Cardiac muscle cell (in vitro differentiated cells and primary cell): ENCODE results near the gene GNE. TPM values are rescaled to one million over a fixed set of nuclear protein-coding genes. Genes with fewer than 3 reads are reported as not detected.

Source experiments
- DNase-seq, 2 donors: peaks; one replicate each; pipeline versions ENCODE4 v3.0.0 to v3.0.0-alpha.2; 2010 to 2017; ENCODE audit warnings: low read depth in 1 of 2, low spot score in 1 of 2
- H3K27ac ChIP-seq: fragments of 200-600 bp; sonication (generic); 2 replicates; pipeline ENCODE4 v1.5.1; 2016
- H3K27me3 ChIP-seq: fragments of 200-600 bp; sonication (generic); 2 replicates; pipeline ENCODE4 v1.6.0; 2016; ENCODE audit warnings: control low read depth
- H3K36me3 ChIP-seq: fragments of 200-600 bp; sonication (generic); 2 replicates; pipeline ENCODE4 v1.5.1; 2016; ENCODE audit warnings: control low read depth
- H3K4me1 ChIP-seq: fragments of 200-600 bp; sonication (generic); 2 replicates; pipeline ENCODE4 v1.8.1; 2017; ENCODE audit warnings: low read depth, mild to moderate bottlenecking, mixed run types
- H3K4me3 ChIP-seq: fragments of 200-600 bp; sonication (generic); 2 replicates; pipeline ENCODE4 v1.5.1; 2016; ENCODE audit warnings: mild to moderate bottlenecking
- H3K9me3 ChIP-seq: fragments of 200-600 bp; sonication (generic); 2 replicates; pipeline ENCODE4 v1.5.1; 2017; ENCODE audit warnings: low read depth, mild to moderate bottlenecking, control low read depth
- CTCF ChIP-seq: IDR thresholded peaks from 2 replicates; pipeline ENCODE4 v1.5.1; 2012; ENCODE audit warnings: low read depth, mild to moderate bottlenecking, low read length
- polyA plus RNA-seq: library from polyadenylated mRNA; unstranded; fragments of >200 nt; fragmentation: Nextera tagmentation; extraction: Ambion mirVana; gene quantifications from 2 replicates; pipeline ENCODE4 v1.2.1, GENCODE V29; 2016
- total RNA-seq: library from RNA; depleted of rRNA; stranded (reverse); fragments of >200 nt; gene quantifications from 2 replicates; pipeline ENCODE4 v1.2.3, GENCODE V29; 2016

The GNE gene
- total and polyA plus RNA-seq, 2 experiments from 2014 or later = 3.6 to 9.5 TPM

GRCh38 chr9:36194326-36195000, 63.8 kb downstream of the GNE start:
- no peaks in the 10 kb centered on the region for H3K9me3 ChIP-seq
- no peak for TF ChIP-seq CTCF
- DNase-seq = no peak
- peaks cover 4% of the 10 kb centered on the region for H3K36me3 ChIP-seq
- H3K4me1 ChIP-seq = peaks cover 40% of the 10 kb centered on the region
- no peaks in the 10 kb centered on the region for H3K27me3 ChIP-seq
- H3K4me3 ChIP-seq = no peak overlapping the region
- H3K27ac ChIP-seq = peak overlapping the region; percentile 69

GRCh38 chr9:36193023-36193422, 65.2 kb downstream of the GNE start:
- H3K4me1 ChIP-seq = peaks cover 41% of the 10 kb centered on the region
- no peaks in the 10 kb centered on the region for H3K9me3 ChIP-seq
- no peaks in the 10 kb centered on the region for H3K36me3 ChIP-seq
- H3K4me3 ChIP-seq = peak overlapping the region; percentile 68
- DNase-seq = no peak
- no peak for TF ChIP-seq CTCF
- no peak overlapping the region for H3K27ac ChIP-seq
- no peaks in the 10 kb centered on the region for H3K27me3 ChIP-seq

- H3K27ac ChIP-seq = no peak overlapping the region
- H3K4me3 ChIP-seq = peak overlapping the region; percentile 68
- no peaks in the 10 kb centered on the region for H3K27me3 ChIP-seq
- no peak for TF ChIP-seq CTCF
- peak in 1 of 2 donors; percentile 37 for DNase-seq
- H3K9me3 ChIP-seq = no peaks in the 10 kb centered on the region
- peaks cover 41% of the 10 kb centered on the region for H3K4me1 ChIP-seq
- no peaks in the 10 kb centered on the region for H3K36me3 ChIP-seq
Observed at GRCh38 chr9:36192196-36192595, 66.1 kb downstream of the GNE start.

- H3K9me3 ChIP-seq = no peaks in the 10 kb centered on the region
- peaks cover 41% of the 10 kb centered on the region for H3K4me1 ChIP-seq
- H3K36me3 ChIP-seq = no peaks in the 10 kb centered on the region
- no peak for DNase-seq
- H3K27me3 ChIP-seq = no peaks in the 10 kb centered on the region
- peak overlapping the region; percentile 93 for H3K27ac ChIP-seq
- H3K4me3 ChIP-seq = peak overlapping the region; percentile 68
- TF ChIP-seq CTCF = no peak
Observed at GRCh38 chr9:36191686-36192085, 66.6 kb downstream of the GNE start.

- peaks cover 41% of the 10 kb centered on the region for H3K4me1 ChIP-seq
- peak overlapping the region; percentile 93 for H3K27ac ChIP-seq
- no peaks in the 10 kb centered on the region for H3K27me3 ChIP-seq
- H3K36me3 ChIP-seq = no peaks in the 10 kb centered on the region
- H3K4me3 ChIP-seq = peak overlapping the region; percentile 68
- H3K9me3 ChIP-seq = no peaks in the 10 kb centered on the region
- peak; percentile 41 to 47 for DNase-seq
- TF ChIP-seq CTCF = no peak
Observed at GRCh38 chr9:36191290-36191645, 67.0 kb downstream of the GNE start.
